ENCODE measurements around the gene TBCE. TPM values are rescaled to one million over a fixed set of nuclear protein-coding genes. Genes with fewer than 3 reads are reported as not detected.

Gene TBCE
- total RNA-seq, 1 donor from 2014 or later = 41.3 TPM

DNA sequence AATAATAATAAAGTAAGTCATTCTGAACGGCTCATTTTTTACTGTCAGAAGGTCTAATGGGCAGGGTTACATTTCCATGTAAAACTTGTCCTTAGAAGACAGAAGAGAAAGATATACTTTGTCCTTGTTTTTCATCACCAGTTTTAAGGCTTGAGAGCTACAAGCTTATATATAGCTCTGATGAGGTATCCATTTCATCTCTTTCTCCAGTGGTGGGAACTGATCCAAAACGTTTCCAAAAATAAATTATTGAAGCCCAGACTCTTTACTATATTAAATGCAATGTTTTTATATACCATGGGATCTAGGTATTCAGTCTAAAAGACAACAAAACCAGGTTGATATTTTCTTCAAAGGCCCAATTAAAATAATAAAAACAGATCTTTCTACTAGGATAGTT, 128.3 kb downstream of the TBCE start:
- H3K36me3 ChIP-seq = peaks cover 6% of the 10 kb centered on the region
- H3K4me1 ChIP-seq = peaks cover 4% of the 10 kb centered on the region
- peaks cover 6% of the 10 kb centered on the region for H3F3A ChIP-seq (ENCODE audit: low read depth)
- H3K27me3 ChIP-seq = no peaks in the 10 kb centered on the region
- Mint-ChIP-seq H3K9me3 (no peaks in the 10 kb centered on the region), H3K36me3 (peaks cover 17% of the 10 kb centered on the region), H3K27ac (no peak overlapping the region), H3K27me3 (ENCODE audit: insufficient read depth, low read depth) (no peaks in the 10 kb centered on the region), H3K4me3 (no peak overlapping the region), H3K4me1 (peaks cover 11% of the 10 kb centered on the region)
- DNase-seq (ENCODE audit: low spot score) = no peak
- TF ChIP-seq, protein P1, sequence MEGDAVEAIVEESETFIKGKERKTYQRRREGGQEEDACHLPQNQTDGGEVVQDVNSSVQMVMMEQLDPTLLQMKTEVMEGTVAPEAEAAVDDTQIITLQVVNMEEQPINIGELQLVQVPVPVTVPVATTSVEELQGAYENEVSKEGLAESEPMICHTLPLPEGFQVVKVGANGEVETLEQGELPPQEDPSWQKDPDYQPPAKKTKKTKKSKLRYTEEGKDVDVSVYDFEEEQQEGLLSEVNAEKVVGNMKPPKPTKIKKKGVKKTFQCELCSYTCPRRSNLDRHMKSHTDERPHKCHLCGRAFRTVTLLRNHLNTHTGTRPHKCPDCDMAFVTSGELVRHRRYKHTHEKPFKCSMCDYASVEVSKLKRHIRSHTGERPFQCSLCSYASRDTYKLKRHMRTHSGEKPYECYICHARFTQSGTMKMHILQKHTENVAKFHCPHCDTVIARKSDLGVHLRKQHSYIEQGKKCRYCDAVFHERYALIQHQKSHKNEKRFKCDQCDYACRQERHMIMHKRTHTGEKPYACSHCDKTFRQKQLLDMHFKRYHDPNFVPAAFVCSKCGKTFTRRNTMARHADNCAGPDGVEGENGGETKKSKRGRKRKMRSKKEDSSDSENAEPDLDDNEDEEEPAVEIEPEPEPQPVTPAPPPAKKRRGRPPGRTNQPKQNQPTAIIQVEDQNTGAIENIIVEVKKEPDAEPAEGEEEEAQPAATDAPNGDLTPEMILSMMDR (IDR thresholded peaks at IDR 0.05) = no peak
- no peak for TF ChIP-seq EZH2phosphoT487 (IDR thresholded peaks at IDR 0.05)
- TF ChIP-seq EZH2 (IDR thresholded peaks at IDR 0.05) = no peak
- no peaks in the 10 kb centered on the region for H3K9me3 ChIP-seq (ENCODE audit: low read depth)
- H3K4me2 ChIP-seq = no peak overlapping the region
- H3K79me2 ChIP-seq (ENCODE audit: low read depth) = peaks cover 60% of the 10 kb centered on the region
- no peak overlapping the region for H2AFZ ChIP-seq (replicated peaks)
- H4K20me1 ChIP-seq (ENCODE audit: low read depth) = peaks cover 30% of the 10 kb centered on the region
- no peak overlapping the region for H3K9ac ChIP-seq
- H3K27ac ChIP-seq = no peak overlapping the region
- no peak overlapping the region for H3K4me3 ChIP-seq

DNA sequence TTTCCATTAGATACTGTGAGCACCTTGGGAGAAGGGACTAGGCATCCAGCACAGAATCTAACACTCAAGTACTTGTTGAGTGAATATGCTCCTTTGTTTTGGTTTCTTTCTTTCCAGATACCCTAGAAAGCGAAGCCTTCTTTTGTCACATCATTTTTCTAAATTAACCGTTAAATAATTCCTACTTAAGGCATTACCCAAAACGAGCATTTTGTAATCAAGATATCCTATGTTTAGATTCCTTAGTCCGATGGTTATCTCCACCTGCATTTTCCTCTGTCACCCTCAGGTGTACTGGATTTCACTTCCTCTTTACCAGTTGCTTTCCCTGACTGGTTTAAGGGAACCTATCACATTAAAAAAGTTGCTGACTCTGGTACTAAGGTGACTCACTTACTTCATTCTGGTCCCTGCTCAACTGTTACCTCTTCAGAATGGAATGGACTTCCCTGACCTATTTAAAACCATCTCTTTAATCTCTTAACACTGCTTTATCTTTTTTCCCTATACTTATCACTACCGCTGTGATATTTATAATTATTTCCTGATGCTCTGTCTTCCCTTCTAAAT, 133.8 kb downstream of the TBCE start:
- TF ChIP-seq EZH2 (IDR thresholded peaks at IDR 0.05) = no peak
- TF ChIP-seq EZH2phosphoT487 (IDR thresholded peaks at IDR 0.05) = no peak
- TF ChIP-seq, protein P1 (IDR thresholded peaks at IDR 0.05) = no peak
- no peaks in the 10 kb centered on the region for H3K9me3 ChIP-seq (ENCODE audit: low read depth)
- Mint-ChIP-seq H3K9me3 (no peaks in the 10 kb centered on the region), H3K27ac (no peak overlapping the region), H3K4me3 (no peak overlapping the region), H3K4me1 (peaks cover 16% of the 10 kb centered on the region), H3K27me3 (ENCODE audit: insufficient read depth, low read depth) (peaks cover 2% of the 10 kb centered on the region), H3K36me3 (peaks cover 3% of the 10 kb centered on the region)
- peaks cover 77% of the 10 kb centered on the region for H3K79me2 ChIP-seq (ENCODE audit: low read depth)
- H3K4me3 ChIP-seq = no peak overlapping the region
- H3K27me3 ChIP-seq = no peaks in the 10 kb centered on the region
- no peak overlapping the region for H3K27ac ChIP-seq
- peaks cover 39% of the 10 kb centered on the region for H3F3A ChIP-seq (ENCODE audit: low read depth)
- H4K20me1 ChIP-seq (ENCODE audit: low read depth) = peaks cover 36% of the 10 kb centered on the region
- peaks cover 10% of the 10 kb centered on the region for H3K4me1 ChIP-seq
- no peak overlapping the region for H3K4me2 ChIP-seq
- H3K36me3 ChIP-seq = no peaks in the 10 kb centered on the region
- H2AFZ ChIP-seq (replicated peaks) = no peak overlapping the region
- no peak overlapping the region for H3K9ac ChIP-seq
- no peak for DNase-seq (ENCODE audit: low spot score)

Small RNA genes lying within 50 kb of the gene (small RNA-seq; reads per million reads assigned to genes)
- gene AL391994.1 (not detected), gene RPS21P1 (not detected)

Other genes with a start within 250 kb of the TBCE start
- 154 and 212 TPM in 2 replicates for gene TOMM20, start 238.6 kb upstream of the TBCE start, total RNA-seq (ENCODE audit: low replicate concordance)
- gene RBM34, start 206.2 kb upstream of the TBCE start, total RNA-seq (ENCODE audit: low replicate concordance) = 90.4 and 107 TPM in 2 replicates
- 38.5 and 65.8 TPM in 2 replicates for gene ARID4B, start 39.2 kb upstream of the TBCE start, total RNA-seq (ENCODE audit: low replicate concordance)
- gene GGPS1, start 38.9 kb upstream of the TBCE start, total RNA-seq (ENCODE audit: low replicate concordance) = 52.5 and 65.1 TPM in 2 replicates
- 42.7 and 43.0 TPM in 2 replicates for gene B3GALNT2, start 137.0 kb downstream of the TBCE start, total RNA-seq (ENCODE audit: low replicate concordance)

Measured in neural progenitor cell (in vitro differentiated cells).